Effector CD4-positive, alpha-beta T cell (primary cell): ENCODE data around the gene RAI1.

Experiments
- DNase-seq: peaks from one replicate; pipeline ENCODE4 v3.0.0-alpha.2; 2020

RAI1 gene

DNA sequence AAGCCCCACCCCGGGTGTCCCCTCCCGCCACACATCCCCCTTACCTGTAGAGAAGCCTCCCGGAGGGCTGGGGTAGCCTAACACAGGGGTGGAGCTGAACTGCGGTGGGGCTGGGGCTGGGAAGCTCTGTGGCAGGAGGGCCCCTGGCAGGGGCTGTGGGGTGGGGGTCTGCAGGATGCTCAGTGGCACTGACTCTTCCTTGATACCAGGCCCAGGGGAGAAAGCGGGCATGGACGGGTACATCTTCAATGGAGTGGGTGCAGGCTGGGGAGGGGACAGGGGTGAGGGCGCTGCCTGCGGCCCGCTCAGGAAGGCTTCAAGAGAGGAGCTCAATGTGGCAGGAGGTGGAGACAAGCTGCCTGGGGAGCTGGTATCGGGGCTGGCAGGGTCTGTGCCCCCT, 138.8 kb downstream of the RAI1 start:
- no peak for DNase-seq

DNA sequence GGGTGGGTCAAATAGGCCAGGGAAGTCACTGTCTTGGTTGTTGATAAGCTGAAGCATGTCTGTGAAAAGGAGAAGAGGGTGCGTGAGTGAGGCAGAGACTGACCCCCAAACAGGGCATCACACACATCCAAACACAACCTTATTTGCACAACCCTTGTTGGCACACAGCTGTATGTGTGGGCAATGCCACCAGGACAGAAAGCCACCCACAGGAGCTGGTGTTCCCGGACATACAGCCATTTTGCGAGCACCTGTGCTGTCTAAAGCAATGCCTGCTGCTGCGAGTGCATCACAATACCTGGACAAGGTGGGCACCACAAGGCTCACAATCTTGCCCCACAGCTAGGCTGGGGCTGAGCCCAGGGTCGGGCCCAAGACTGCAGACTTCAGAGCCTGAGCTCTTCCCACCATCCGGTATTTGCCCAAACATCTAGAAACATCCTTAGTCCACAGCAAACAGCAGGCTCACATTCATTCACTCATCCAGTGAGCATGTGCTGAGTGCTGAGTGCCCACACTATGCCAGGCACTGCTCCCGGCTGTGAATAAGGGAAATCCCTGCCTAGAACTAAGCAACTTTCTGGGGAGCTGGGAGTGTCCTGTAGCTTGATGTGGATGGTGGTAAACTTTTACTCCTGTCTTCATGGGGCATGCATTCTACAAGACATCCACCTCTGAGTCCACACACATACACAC, 139.4 kb downstream of the RAI1 start:
- no peak for DNase-seq

DNA sequence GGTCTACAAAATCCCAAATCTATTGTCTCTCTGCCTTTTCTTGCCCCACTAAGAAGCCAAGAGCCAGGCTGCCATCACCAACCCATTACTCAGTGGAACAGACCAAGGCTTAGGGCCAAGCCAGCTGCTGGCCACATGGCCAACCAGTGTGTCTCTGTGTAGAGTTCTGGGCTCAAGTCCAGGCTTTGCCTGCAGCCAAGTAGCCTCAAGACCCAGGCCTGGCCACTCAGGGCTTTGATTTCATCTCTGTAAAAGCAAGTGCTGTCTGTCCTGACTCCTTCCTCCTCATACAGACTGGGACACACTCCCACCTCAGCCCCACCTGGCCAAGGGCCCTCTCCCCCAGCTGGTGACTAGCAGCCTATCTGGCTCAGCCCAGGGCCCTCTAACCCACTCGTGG, 140.9 kb downstream of the RAI1 start:
- no peak for DNase-seq

DNA sequence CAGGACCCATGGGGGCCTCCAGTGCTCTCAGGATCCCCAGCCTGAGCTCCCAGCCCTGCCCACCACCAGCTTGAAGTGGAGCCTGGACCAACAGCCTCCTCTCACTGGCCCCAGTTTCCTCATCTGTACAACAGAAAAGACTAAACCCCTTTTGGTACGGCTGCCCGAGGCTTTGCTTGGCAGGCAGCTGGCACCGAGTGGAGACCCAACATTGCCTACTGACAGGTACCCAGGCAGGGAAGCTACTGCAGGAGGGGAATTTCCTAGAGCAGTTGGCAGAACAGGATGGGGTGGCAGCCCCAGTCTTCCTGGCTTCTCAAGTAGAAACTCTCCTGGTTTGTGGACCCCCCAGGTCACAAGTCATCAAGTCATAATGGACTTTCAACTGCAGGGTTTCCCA, 141.4 kb downstream of the RAI1 start:
- no peak for DNase-seq

DNA sequence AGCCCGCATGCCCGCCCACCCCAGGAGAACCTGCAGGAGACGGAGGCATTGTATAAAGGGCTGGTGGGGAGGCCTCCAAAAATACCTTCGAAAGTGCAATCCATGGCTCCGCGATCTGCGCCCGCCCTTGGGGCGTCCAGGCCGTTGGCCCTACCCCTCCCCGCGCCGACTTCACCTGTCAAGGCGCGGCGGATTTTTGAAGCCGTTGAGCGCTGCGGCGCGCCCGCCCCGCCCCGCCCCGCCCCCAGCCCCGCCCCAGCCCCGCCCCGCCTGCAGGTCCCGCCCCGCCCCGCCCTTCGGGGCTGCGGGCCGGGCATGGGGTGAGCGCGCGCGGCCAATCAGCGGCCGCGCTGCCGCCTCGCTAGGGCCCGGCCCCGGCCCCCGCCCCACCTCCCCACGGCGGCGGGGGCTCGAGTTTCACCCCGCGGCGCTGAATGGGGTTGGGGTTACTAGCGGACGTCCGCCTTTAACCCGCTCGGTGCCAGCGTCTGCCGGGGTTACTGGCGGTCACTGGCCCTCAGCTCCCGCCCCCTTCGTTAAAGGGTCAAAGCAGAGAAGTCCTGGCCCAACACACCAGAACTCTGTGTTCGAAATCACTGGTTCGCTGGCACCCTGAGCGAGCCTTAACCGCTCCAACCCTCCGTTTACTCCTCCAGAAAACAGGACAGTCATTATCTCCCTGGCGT, 142.3 kb downstream of the RAI1 start:
- peak; percentile 73 for DNase-seq

DNA sequence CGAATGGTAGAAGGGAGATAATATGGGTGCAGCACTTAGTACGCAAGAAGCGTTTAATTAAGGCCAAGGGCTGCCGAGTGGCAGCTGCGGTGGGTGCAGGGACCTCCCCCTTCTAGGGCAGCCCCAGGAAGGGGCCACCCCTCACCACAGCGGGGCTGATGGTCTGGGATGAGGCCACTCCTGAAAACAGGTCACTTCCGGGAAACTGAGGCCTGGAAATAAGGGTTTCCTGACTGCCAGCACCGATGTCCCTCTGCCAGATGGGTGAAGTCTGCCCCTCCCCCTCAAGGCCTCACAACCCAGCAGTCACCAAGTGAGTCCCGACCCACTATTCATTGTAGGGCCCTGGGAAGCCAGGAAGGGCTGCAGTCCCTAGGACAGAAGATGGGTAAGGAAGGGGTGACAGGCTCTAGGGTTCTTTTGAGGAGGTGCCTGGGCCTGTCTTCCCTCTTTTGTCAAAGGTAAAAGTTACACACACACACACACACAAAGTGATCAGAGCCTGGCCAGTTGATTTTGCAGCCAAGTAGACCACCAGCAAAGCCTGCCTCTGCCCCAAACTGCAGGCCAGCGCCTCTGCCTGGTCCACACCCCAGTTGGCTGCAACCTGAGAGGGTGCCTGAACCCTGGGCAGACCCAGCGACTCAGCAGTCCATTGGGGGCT, 143.0 kb downstream of the RAI1 start:
- no peak for DNase-seq

DNA sequence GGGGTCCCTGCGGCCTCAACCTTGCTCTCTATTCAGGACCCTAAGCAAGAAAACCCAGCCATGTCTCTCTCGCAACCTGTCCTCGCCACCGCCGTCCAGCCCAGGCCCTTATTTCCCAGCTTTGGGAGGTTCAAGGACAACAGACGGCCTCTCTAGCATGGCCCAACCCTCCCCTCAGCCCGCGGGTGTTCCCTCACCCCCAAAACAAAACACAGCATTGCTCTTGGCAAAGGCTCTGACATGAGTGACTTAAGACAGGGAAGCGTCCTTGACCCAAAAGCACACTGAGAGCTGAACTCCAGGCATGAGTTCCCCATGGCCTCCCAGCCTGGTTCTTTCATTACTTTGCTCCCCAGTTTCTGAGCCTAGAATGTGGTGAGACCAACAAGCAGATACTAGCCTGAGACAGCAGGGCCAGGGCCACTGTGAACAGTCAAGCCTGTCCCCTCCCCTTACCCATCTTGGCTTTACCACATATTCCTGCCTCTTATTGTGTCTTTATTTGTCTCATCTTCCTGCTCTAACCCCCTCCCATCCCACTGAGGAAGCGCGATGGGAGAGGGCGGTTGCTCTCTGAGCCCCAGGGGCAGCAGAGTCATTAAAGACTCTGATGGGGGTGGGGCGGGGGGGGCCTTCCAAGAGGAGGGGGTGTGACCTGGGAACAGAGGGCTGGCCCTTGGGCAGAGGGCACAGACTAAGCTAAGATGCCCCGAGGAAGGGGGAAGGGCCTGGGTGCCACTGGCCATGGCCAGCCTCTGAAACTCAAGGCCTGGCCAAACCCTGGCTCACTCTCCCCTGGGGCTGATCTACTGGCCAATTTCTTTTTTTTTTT, 143.7 kb downstream of the RAI1 start:
- no peak for DNase-seq

DNA sequence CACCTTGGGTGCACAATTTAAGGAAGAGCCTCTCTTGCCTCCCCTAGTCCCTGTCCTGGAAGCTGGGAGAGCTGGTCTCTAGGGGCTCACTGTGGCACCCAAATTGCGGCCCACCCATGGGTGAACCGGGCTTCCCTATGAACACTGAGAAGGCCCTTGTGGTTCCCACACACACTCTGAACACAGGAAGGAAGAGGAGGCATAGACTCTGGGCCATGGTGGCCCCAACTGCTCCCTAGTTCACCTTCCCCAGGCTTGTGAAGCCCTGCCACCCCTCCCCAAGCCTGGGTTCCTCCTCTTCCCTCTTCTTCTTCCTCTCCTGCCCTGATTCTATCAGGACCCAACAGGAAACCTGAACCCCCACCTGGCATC, 145.1 kb downstream of the RAI1 start:
- no peak for DNase-seq

DNA sequence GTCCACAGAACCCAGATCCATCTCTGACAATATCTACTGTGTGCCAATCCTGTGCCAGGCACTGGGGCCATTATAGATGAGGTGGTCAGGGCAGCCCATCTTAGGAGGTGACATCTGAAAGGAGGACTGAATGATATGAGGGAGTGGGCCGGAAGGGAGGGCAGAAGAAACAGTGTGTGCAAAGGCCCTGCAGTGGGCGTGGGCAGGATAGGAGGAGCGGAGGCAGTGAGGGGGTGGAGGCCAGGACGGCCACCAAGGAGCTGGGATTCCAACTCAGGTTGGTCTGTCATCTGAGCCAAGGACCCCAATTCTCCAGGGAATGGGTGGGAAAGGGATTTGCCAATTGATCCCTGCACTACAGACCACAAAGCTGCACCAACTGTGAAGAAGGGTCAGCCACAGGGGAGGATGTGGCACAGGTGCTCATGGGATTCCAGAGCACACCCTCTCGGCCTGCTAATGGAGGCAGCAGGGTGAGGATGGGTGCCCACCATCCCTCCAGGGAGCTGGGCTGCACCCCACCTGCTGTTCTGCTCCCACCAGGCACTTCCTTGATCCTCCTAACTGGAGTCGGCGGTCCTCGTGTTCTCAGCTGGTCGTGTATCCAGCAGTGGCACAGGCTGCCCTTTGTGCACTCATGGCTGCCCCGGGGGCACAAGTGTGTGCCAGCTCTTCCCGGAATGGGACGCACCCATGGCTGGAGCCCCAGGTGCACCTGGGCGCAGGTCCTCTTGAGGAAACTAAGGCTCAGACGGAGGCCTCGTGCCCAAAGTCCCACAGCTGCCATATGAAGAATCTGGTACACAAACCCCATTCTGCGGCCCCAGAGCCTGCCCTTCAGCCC, 145.9 kb downstream of the RAI1 start:
- no peak for DNase-seq

DNA sequence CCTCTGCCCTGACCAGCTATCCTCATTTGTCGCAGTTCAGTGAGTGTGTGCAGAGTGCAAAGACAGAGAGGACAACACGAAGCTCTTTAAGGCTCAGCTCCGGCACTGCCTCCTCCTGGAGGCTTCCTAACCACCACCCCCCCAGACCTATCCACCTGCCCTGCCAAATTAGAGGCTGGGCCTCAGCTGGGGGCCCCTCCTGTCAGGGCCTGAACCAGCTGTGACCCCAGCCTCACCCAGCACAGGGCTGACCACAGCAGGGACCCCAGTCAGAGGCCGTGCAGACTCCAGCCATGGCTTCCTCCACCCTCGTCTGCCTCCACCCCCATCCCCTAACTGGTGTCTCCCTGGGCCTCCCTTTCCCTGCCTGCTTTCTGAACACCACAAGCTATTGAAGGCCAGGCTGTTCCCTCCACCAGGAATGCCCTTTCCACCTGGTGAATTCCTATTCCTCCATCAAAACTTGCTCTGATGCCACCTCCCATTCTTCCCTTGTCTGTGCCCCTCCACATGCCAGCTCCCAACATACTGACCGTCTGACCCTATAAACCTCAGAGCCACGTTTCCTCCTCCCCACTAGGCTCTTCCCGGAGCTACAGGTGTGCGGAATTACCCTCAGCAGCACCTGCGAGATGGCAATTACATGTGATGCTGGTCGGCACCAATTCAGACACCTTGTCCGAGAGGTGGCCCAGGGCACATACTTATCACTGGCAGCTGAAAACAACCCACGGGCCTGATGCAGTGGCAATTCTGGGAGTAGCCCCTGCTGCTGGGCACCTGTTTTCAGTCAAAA, 146.8 kb downstream of the RAI1 start:
- no peak for DNase-seq

DNA sequence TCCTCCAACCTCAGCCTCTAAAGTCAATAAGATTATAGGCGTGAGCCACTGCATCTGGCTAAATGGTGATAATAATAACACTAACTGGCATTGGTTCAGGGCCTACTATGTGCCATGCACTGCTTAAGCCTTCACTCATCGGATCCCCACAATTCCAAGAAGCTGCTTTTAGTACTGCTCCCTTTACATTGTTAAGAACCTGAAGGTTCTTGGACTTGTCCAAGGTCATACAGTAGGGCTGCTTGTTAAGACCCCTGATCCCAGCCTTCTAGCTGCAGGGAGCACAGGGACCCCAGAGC, 149.0 kb downstream of the RAI1 start:
- DNase-seq = no peak

DNA sequence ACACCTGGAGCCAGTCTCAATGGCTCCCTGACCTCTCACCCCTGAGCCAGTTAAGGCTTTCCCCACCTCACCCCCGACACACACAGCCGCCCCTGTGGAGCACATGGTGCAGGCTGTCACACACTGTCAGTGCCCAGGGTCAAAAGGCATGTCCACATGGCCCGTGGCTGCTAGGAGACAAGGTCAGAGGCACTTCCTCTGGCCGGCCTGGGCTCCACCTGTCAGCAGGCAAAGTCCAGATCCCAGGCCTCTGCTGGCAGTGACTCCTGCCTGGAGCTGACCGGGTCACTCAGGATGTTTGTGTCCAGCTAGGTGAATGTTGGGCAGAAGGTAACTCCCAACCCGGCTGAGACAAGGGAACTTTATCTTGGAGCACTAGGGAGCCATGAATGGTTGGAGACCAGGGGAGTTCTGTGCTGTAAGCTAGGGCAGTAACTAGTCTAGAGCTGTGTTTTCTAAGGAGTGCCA, 149.5 kb downstream of the RAI1 start:
- DNase-seq = no peak

DNA sequence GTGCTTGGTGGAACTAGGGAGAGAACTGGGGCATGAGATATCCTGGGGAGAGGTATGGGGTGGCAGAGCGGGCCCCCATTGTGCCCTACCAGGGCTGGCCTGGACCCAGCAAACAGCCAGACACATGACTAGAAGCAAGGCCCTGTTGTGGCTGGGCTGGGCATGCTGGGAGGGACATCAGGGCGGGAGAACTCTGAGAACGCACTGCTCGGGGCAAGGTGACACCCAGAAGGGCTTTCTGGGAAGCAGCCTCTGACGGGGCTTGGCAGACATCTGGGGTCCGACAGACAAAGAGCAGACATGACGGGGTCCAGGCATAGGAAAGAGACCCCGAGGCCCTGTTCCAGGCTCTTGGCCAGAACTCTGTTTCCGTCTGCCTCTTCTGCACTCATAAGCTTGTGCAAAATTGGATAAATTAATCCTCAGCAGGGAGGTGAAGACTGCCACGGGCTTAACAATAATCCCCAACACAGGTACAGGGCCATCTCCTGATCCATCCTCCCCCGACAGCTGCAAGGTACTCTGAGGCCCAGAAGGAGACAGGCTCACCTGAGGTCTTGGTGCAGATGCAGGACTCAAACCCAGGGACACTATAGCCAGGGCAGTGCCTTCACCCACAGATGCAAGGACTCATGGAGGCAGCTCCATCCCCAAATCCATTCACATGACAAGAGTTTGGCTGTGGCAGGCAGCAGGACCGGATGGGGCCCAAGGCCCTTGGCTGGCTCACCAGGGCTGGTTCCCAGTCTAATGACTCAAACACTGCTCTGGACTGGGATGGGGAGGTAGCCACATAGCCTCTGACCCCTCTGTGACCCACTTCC, 150.2 kb downstream of the RAI1 start:
- no peak for DNase-seq

DNA sequence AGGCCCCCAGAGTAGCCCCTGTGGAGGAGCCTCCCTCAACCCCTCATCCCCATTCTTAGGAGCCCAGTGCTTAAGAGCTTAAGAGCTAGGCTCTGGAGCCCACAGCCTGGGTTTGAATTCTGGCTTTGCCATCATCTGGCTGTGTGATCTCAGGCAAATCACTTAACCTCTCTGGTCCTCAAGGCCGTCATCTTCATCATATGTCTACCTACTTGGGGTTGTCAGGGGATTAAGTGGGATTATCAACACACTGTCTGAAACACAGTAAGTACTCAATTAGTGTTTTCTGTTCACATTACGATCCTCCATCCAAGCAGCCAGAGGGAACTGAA, 150.7 kb downstream of the RAI1 start:
- DNase-seq = no peak

DNA sequence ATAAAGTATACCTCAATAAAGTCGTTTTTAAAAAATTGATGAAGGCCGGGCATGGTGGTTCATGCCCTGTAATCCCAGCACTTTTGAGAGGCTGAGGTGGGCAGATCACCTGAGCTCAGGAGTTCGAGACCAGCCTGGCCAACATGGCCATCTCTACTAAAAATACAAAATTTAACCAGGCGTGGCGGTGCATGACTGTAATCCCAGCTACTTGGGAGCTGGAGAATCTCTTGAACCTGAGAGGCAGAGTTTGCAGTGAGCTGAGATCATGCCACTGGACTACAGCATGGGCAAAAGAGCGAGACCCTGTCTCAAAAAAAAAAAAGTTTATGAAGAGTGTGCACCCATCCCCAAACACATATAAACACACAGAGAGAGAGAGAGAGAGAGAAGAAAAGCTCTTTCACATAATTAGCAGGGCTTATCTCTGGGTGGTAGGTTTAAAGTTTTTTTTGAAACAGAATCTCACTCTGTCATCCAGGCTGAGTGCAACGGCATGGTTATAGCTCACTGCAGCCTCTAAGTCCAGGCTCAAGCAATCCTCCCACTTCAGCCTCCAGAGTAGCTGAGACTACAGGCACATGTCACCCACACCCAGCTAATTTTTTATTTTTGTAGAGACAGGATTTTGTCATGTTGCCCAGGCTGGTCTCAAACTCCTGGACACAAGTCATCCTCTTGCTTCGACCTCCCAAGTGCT, 152.6 kb downstream of the RAI1 start:
- DNase-seq = no peak

DNA sequence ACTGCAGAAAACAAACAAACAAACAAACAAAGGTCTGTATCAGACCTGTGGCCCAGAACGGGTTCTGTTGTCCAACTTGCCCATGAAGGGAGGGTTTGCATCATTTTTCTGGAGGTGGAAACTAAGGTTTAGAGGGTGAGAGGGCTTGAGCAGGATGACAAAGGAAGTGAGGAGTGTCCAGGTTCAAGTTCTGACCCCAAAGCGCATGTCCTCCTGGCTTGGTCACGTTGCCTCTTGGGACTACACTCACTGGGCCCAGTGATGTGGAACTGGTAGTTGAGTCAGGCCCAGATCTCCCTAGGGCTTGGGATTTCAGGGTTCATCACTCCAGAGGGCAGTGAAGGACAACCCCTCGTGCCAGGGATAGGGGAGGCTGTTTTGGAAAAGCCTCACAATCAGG, 153.7 kb downstream of the RAI1 start:
- no peak for DNase-seq

DNA sequence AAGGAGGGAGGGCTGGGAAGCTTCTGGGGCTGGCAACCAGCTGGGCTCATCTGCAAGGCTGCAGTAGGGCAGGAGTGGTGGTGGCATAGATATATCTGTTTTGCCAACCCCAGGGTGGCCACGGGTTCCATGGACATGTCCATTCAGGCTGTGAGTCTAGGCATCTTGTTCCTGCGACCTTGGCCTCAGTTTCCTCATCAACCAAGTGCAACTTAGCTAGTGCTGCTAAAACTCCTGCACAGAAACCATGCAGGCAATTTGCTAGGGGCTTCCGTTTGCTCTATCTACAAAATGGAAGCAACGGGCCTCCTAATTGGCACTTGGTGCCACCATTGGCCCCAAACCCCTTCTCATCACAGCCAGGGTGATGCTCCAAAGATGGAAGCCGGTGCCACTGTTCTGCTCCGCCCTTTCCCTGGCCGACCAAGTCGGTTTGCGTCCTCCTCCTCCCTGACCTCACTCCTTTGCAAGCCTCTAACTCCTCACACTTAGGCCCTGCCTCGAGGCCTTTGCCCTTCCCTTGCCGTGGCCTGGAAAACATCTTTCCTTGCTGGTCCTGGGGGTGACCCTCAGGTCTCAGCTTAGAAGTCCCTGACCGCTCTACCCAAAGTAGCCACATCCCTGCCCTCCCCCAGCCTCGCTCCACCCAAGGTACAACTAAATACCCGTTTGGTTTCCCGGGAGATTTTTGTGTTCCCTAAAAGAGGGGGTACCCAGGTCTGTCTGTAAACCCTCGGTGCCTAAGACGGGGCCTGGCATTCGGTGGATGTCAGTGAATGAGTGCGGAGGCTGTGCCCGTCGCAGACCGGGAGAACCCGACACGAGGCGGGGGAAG, 154.4 kb downstream of the RAI1 start:
- no peak for DNase-seq

DNA sequence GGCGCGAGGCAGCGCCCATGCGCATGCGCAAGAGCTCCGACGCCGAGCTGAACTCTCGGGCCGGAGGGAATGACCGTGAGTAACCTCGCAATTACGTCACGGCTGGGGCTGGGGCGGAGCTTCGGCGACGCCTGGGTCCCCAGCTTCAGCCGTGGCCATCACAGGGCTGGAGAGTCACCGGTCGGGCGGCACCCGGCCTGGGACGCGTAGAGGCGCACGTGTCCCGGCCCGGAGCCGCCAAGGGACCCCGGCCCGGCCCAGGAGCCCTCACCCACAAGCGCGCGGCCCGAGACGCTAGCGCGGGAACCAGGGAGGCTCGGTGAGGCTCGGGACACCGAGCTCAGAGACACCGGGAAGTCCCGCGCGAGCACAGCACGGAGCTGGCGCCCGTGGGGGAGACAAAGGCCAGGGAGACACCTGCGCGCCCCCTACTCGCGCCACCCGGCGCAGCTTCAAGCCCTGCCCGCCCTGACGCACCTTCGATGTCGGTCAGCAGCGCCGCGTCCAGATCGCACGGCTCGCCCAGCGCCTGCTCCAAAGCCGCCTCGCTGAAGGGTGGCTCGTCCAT, 155.1 kb downstream of the RAI1 start:
- DNase-seq = peak; percentile 96

DNA sequence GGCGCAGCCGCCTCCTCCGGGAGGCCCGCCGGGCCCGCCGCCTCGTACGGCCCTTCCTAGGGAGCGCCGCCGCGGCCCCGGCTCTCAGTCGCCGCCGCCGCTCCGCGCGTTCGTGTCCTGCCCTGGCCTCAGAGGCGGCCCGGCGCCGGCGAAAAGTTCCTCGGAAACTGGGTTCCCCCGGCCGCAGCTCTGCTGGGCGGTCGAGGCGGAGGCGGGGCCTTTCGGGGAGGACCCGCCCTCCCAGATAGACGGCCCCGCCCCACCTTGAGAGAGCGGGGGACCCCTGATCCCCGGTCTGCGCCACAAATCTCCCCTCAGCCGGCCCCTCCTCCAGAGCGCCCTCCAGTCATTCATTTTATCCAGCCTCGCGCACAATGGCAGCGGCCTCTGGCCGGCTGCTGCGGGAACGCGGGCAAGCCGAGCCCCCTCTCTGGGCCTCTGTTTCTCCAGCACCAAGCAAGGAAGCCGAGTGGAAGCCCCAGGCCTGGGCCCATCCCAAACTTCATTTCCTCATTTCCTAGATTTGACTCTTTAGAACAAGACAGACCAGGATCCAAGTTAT, 155.6 kb downstream of the RAI1 start, which contains the start of gene SREBF1:
Gene SREBF1 (minus strand): TSS at position 169 of the 562 bp plus-strand sequence. CDS start 169 bp downstream, outside the sequence.
- DNase-seq = peak; percentile 45
